IMR-90 (cell line): ENCODE results near the gene CSF2RB. TPM values are rescaled to one million over a fixed set of nuclear protein-coding genes. Genes with fewer than 3 reads are reported as not detected.

Experiments
- ATAC-seq: fragments of 200-7000 bp; cut with Tn5 transposase; 2 replicates; pipeline ENCODE4 v1.9.1; 2020; ENCODE audit warnings: low read depth, mild to moderate bottlenecking, moderate library complexity
- BruUV-seq: library from RNA; stranded (reverse); fragments of 400-500 nt; replicated peaks from 2 replicates; lab custom pipeline; 2021; lab: Mats Ljungman, UMichigan
- CTCF ChIA-PET: fragments of 300-600 bp; formaldehyde crosslinking; extraction: SDS; loops from one replicate; lab custom pipeline; 2021; ENCODE audit warnings: antibody characterized with exemption; lab: Yijun Ruan, JAX
- POLR2A ChIA-PET: fragments of 300-600 bp; sonication (Branson Sonifier 250); formaldehyde crosslinking; loops from one replicate; lab custom pipeline; 2022; ENCODE audit warnings: antibody characterized with exemption; ENCODE audit not compliant: unreplicated experiment; lab: Charles Lee
- DNase-seq: peaks from one replicate; pipeline ENCODE4 v3.0.0; 2013
- H2AFZ ChIP-seq: replicated peaks from 2 replicates; pipeline ENCODE3; 2013; ENCODE audit warnings: low read length, mild to moderate bottlenecking; ENCODE audit not compliant: poor library complexity
- H2AK5ac ChIP-seq: 2 replicates; pipeline ENCODE4 v1.6.1; 2013; ENCODE audit warnings: low read depth, low read length, inconsistent platforms
- H2AK9ac ChIP-seq: replicated peaks from 2 replicates; pipeline ENCODE3; 2013; ENCODE audit warnings: mild to moderate bottlenecking, low read depth, low read length, moderate library complexity; ENCODE audit not compliant: poor library complexity
- H2BK120ac ChIP-seq: 2 replicates; pipeline ENCODE4 v1.6.1; 2013; ENCODE audit warnings: low read depth, low read length, inconsistent platforms
- H2BK15ac ChIP-seq: 3 replicates; pipeline ENCODE4 v1.6.1; 2013; ENCODE audit warnings: low read depth, low read length, inconsistent platforms
- H2BK20ac ChIP-seq: 2 replicates; pipeline ENCODE4 v1.6.1; 2013; ENCODE audit warnings: low read depth, mild to moderate bottlenecking, inconsistent platforms, low read length, moderate library complexity
- H2BK5ac ChIP-seq: 2 replicates; pipeline ENCODE4 v1.6.1; 2013; ENCODE audit warnings: mild to moderate bottlenecking, low read depth, low read length, inconsistent platforms; ENCODE audit not compliant: poor library complexity, severe bottlenecking
- H3K14ac ChIP-seq: replicated peaks from 2 replicates; pipeline ENCODE4 v1.6.1; 2013; ENCODE audit warnings: low read depth, low read length, inconsistent platforms
- H3K18ac ChIP-seq: 2 replicates; pipeline ENCODE4 v1.6.1; 2013; ENCODE audit warnings: low read depth, low read length, control low read depth
- H3K23ac ChIP-seq: 2 replicates; pipeline ENCODE4 v1.6.1; 2013; ENCODE audit warnings: low read depth, low read length, inconsistent platforms
- H3K27ac ChIP-seq: 2 replicates; pipeline ENCODE4 v1.5.1; 2013; ENCODE audit warnings: mild to moderate bottlenecking, control low read depth, low read length; ENCODE audit not compliant: insufficient read depth
- H3K27me3 ChIP-seq: 2 replicates; pipeline ENCODE4 v1.6.1; 2013; ENCODE audit warnings: low read length; ENCODE audit not compliant: control insufficient read depth, insufficient read depth
- H3K36me3 ChIP-seq: 2 replicates; pipeline ENCODE4 v1.6.1; 2013; ENCODE audit warnings: low read length, mixed read lengths; ENCODE audit not compliant: control insufficient read depth, insufficient read depth
- H3K4ac ChIP-seq: 2 replicates; pipeline ENCODE4 v1.6.1; 2013; ENCODE audit warnings: low read depth, low read length, inconsistent platforms
- H3K4me1 ChIP-seq: 2 replicates; pipeline ENCODE4 v1.6.1; 2013; ENCODE audit warnings: low read length, mixed read lengths; ENCODE audit not compliant: control insufficient read depth, insufficient read depth
- H3K4me2 ChIP-seq: 2 replicates; pipeline ENCODE4 v1.6.1; 2013; ENCODE audit warnings: low read depth, mild to moderate bottlenecking, control low read depth, low read length, moderate library complexity
- H3K4me3 ChIP-seq: 2 replicates; pipeline ENCODE4 v1.5.1; 2013; ENCODE audit warnings: low read depth, mild to moderate bottlenecking, control low read depth, low read length, moderate library complexity; ENCODE audit not compliant: insufficient read depth
- H3K56ac ChIP-seq: 2 replicates; pipeline ENCODE4 v1.6.1; 2013; ENCODE audit warnings: low read length, inconsistent platforms; ENCODE audit not compliant: insufficient read depth; ENCODE audit errors: extremely low read depth
- H3K79me1 ChIP-seq, 2 experiments: 2 replicates each; pipeline ENCODE4 v1.6.1; 2013; ENCODE audit warnings: low read length in 2 of 2, inconsistent platforms in 1 of 2, low read depth in 1 of 2
- H3K9ac ChIP-seq: 2 replicates; pipeline ENCODE4 v1.6.1; 2013; ENCODE audit warnings: low read depth, low read length, control low read depth
- H3K9me1 ChIP-seq: 2 replicates; pipeline ENCODE4 v1.6.1; 2013; ENCODE audit warnings: low read length, inconsistent platforms; ENCODE audit not compliant: insufficient read depth
- H3K9me3 ChIP-seq: 2 replicates; pipeline ENCODE4 v1.6.1; 2013; ENCODE audit warnings: low read length; ENCODE audit not compliant: control insufficient read depth, insufficient read depth
- H4K20me1 ChIP-seq: 2 replicates; pipeline ENCODE4 v1.6.1; 2013; ENCODE audit warnings: low read length, inconsistent platforms; ENCODE audit not compliant: insufficient read depth
- H4K5ac ChIP-seq: 2 replicates; pipeline ENCODE4 v1.6.1; 2013; ENCODE audit warnings: mild to moderate bottlenecking, low read depth, low read length, control low read depth
- H4K8ac ChIP-seq, 2 experiments: 2 replicates each; pipeline ENCODE4 v1.6.1; 2013; ENCODE audit warnings: low read depth in 2 of 2, low read length in 2 of 2, control low read depth in 1 of 2, inconsistent platforms in 1 of 2
- H4K91ac ChIP-seq: 2 replicates; pipeline ENCODE4 v1.6.1; 2013; ENCODE audit warnings: low read depth, low read length, inconsistent platforms; ENCODE audit not compliant: insufficient read depth
- POLR2A ChIP-seq: IDR thresholded peaks from 2 replicates; pipeline ENCODE4 v1.6.1; 2012; ENCODE audit warnings: mild to moderate bottlenecking, low read depth, low read length
- RFX5 ChIP-seq: IDR thresholded peaks from 2 replicates; pipeline ENCODE4 v1.8.0; 2012; ENCODE audit warnings: low read depth, mild to moderate bottlenecking, low read length, moderate library complexity
- WGBS, 2 experiments: methylation state at CpG; one replicate each; pipeline versions ENCODE4 v1.1.5 to v1.1.7; 2013; ENCODE audit warnings: missing lambda C conversion rate in 2 of 2; ENCODE audit not compliant: insufficient read length in 1 of 2; ENCODE audit errors: extremely low coverage in 2 of 2; 5-methylcytosine and 5-hydroxymethylcytosine counted together
- dilution Hi-C: fragments of 300-500 bp; cut with HindIII; formaldehyde crosslinking; loops from one replicate; pipeline ENCODE4 v1.14.3; 2018; ENCODE audit warnings: low sequenced_read_pairs; ENCODE audit not compliant: unreplicated experiment
- in situ Hi-C: fragments of 300-500 bp; cut with MboI; formaldehyde crosslinking; loops from 3 replicates; pipeline ENCODE4 v1.14.3; 2019; ENCODE audit warnings: low sequenced_read_pairs, inconsistent platforms, mixed read lengths
- intact Hi-C: fragments of 100-400 bp; cut with micrococcal nuclease; formaldehyde crosslinking; loops from 2 replicates; pipeline ENCODE4 v1.10.0; 2022
- polyA plus RNA-seq, 3 experiments: library from polyadenylated mRNA; depleted of rRNA; stranded (reverse); fragments of >200 nt; gene quantifications; 2 replicates each; pipeline ENCODE4 v1.2.3, GENCODE V29; 2012; ENCODE audit warnings: low replicate concordance in 1 of 3
- total RNA-seq: library from RNA; depleted of rRNA; stranded (reverse); fragments of >200 nt; gene quantifications from 2 replicates; pipeline ENCODE4 v1.2.3, GENCODE V29; 2012

Gene CSF2RB
- total and polyA plus RNA-seq, 2 of the 4 experiments (the other 2 are of a cell fraction): not detected

GRCh38 chr22:36976606-36977005, 63.2 kb downstream of the CSF2RB start:
- WGBS, 2 experiments: no CpG with 5 or more reads among the region's 4 CpGs
- H2AFZ ChIP-seq: no peak overlapping the region
- H4K5ac ChIP-seq: no peak overlapping the region
- H2BK20ac ChIP-seq: no peak overlapping the region
- no peaks in the 10 kb centered on the region for H3K4me1 ChIP-seq
- dilution Hi-C loops (no loop called here), intact Hi-C loops (no loop called here), in situ Hi-C loops (no loop called here)
- no peak overlapping the region for H3K14ac ChIP-seq
- no peak overlapping the region for H2BK5ac ChIP-seq
- H2AK9ac ChIP-seq: no peak overlapping the region
- H3K4me2 ChIP-seq: no peak overlapping the region
- no peak overlapping the region for H4K8ac ChIP-seq
- H3K4ac ChIP-seq: no peak overlapping the region
- H4K20me1 ChIP-seq: no peaks in the 10 kb centered on the region
- TF ChIP-seq POLR2A (no peak), RFX5 (no peak)
- ATAC-seq (no peak), DNase-seq (no peak)
- ChIA-PET POLR2A (no interaction called here), CTCF (no interaction called here)
- no peak overlapping the region for H4K91ac ChIP-seq
- H2AK5ac ChIP-seq: no peak overlapping the region
- H3K27ac ChIP-seq: no peak overlapping the region
- H3K79me1 ChIP-seq: no peaks in the 10 kb centered on the region
- peaks cover 21% of the 10 kb centered on the region for H3K27me3 ChIP-seq
- H3K9me1 ChIP-seq: no peaks in the 10 kb centered on the region
- BruUV-seq: no TSS peak
- H2BK15ac ChIP-seq: no peak overlapping the region
- H3K4me3 ChIP-seq: no peak overlapping the region
- H3K36me3 ChIP-seq: no peaks in the 10 kb centered on the region
- no peak overlapping the region for H3K9ac ChIP-seq
- H3K9me3 ChIP-seq: no peaks in the 10 kb centered on the region
- H3K23ac ChIP-seq: no peak overlapping the region
- H2BK120ac ChIP-seq: no peak overlapping the region
- H3K18ac ChIP-seq: no peak overlapping the region
- H3K56ac ChIP-seq: no peak overlapping the region
